Measurements from ENCODE around the gene GAP43.

The GAP43 gene
- total RNA-seq = 0 to 0.09 (median 0) reads per million in 3 donors

DNA sequence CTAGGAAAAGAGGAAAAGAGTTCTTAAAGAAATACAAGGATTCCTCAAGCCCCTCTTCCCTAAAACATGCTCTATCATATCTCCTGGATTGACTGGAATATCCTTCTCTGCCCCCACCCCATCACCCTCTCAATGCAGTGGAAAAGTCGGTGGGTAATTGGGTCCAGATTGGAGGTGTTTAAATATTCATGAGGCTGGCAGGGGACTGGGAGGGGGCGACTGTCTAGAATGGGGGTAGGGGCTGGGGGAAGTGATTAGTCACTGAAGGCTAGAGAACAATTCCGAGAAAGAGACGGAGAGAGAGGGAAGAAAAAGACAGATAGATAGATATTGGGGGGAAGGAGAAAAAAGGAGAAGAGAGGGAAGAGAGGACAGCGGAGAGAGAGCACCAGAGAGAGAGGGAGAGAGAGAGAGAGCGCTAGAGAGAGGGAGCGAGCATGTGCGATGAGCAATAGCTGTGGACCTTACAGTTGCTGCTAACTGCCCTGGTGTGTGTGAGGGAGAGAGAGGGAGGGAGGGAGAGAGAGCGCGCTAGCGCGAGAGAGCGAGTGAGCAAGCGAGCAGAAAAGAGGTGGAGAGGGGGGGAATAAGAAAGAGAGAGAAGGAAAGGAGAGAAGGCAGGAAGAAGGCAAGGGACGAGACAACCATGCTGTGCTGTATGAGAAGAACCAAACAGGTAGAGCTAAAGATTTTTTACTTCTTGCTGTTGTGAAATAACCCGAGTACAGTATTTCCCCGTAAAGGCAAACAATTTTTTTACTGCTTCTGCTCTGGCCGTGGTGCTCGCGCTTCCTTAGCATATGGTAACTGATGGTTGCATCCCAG is at the start of gene GAP43:
GAP43 (plus strand) TSS at position 467 of the 825 bp plus-strand sequence; CDS start at position 647, 180 bp downstream.
- no peak within 1 kb of the TSS for H3K27ac ChIP-seq (ENCODE audit: insufficient read depth, low read length, poor library complexity, severe bottlenecking)
- DNase-seq = no peak
- no peaks in the 10 kb centered on the region for H3K4me1 ChIP-seq (ENCODE audit: control insufficient read depth, insufficient read depth, low read length, poor library complexity, severe bottlenecking)
- peaks cover 4% of the 10 kb centered on the region for H3K27me3 ChIP-seq (replicated peaks; ENCODE audit: control insufficient read depth, insufficient read depth, low read length, poor library complexity, severe bottlenecking)
- no peaks in the 10 kb centered on the region for H3K36me3 ChIP-seq (ENCODE audit: control insufficient read depth, insufficient read depth, low read length)
- peak within 1 kb of the TSS; percentile 2 for H3K4me3 ChIP-seq (ENCODE audit: insufficient read depth, low read depth, low read length, poor library complexity, severe bottlenecking)
- H3K9me3 ChIP-seq (ENCODE audit: control insufficient read depth, low read length) = no peaks in the 10 kb centered on the region

- H3K4me3 ChIP-seq (ENCODE audit: insufficient read depth, low read depth, low read length, poor library complexity, severe bottlenecking) = no peak overlapping the region
Observed at GRCh38 chr3:115576325-115576875, 46.9 kb upstream of the GAP43 start.

GRCh38 chr3:115577000-115577399 is 46.3 kb upstream of the GAP43 start:
- H3K27ac ChIP-seq (ENCODE audit: insufficient read depth, low read length, poor library complexity, severe bottlenecking) = no peak overlapping the region
- H3K4me3 ChIP-seq (ENCODE audit: insufficient read depth, low read depth, low read length, poor library complexity, severe bottlenecking) = no peak overlapping the region
- no peaks in the 10 kb centered on the region for H3K4me1 ChIP-seq (ENCODE audit: control insufficient read depth, insufficient read depth, low read length, poor library complexity, severe bottlenecking)
- H3K27me3 ChIP-seq (replicated peaks; ENCODE audit: control insufficient read depth, insufficient read depth, low read length, poor library complexity, severe bottlenecking) = no peaks in the 10 kb centered on the region
- H3K9me3 ChIP-seq (ENCODE audit: control insufficient read depth, low read length) = no peaks in the 10 kb centered on the region
- DNase-seq = no peak
- no peaks in the 10 kb centered on the region for H3K36me3 ChIP-seq (ENCODE audit: control insufficient read depth, insufficient read depth, low read length)

More at GRCh38 chr3:115576325-115576875, 46.9 kb upstream of the GAP43 start:
- Histone ChIP-seq H3K27ac (ENCODE audit: insufficient read depth, low read length, poor library complexity, severe bottlenecking) (no peak overlapping the region), H3K27me3 (replicated peaks; ENCODE audit: control insufficient read depth, insufficient read depth, low read length, poor library complexity, severe bottlenecking) (no peaks in the 10 kb centered on the region), H3K9me3 (ENCODE audit: control insufficient read depth, low read length) (no peaks in the 10 kb centered on the region), H3K36me3 (ENCODE audit: control insufficient read depth, insufficient read depth, low read length) (no peaks in the 10 kb centered on the region), H3K4me1 (ENCODE audit: control insufficient read depth, insufficient read depth, low read length, poor library complexity, severe bottlenecking) (no peaks in the 10 kb centered on the region)
- DNase-seq = no peak

DNA sequence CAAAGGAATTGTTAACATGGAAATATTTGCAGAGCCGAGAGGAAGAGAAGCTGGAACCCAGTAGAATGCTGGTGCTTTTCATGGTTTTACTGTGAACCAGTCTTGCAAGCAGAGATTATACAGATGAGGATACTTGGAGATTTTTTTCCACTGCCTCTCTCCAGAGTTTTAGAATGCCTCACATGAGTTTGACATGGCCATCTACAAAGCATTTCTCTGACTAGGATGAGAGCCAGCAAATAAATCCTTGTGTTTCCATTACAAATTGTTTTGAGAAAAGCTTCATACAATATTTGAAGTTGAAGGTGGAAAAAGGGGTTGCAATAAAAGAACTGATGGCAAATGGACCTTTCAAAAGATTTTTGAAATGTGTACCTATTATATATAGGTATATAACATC is 45.0 kb upstream of the GAP43 start:
- no peaks in the 10 kb centered on the region for H3K9me3 ChIP-seq (ENCODE audit: control insufficient read depth, low read length)
- DNase-seq = no peak
- no peak overlapping the region for H3K27ac ChIP-seq (ENCODE audit: insufficient read depth, low read length, poor library complexity, severe bottlenecking)
- no peak overlapping the region for H3K4me3 ChIP-seq (ENCODE audit: insufficient read depth, low read depth, low read length, poor library complexity, severe bottlenecking)
- H3K4me1 ChIP-seq (ENCODE audit: control insufficient read depth, insufficient read depth, low read length, poor library complexity, severe bottlenecking) = no peaks in the 10 kb centered on the region
- no peaks in the 10 kb centered on the region for H3K27me3 ChIP-seq (replicated peaks; ENCODE audit: control insufficient read depth, insufficient read depth, low read length, poor library complexity, severe bottlenecking)
- no peaks in the 10 kb centered on the region for H3K36me3 ChIP-seq (ENCODE audit: control insufficient read depth, insufficient read depth, low read length)

- Histone ChIP-seq H3K27ac (ENCODE audit: insufficient read depth, low read length, poor library complexity, severe bottlenecking) (no peak overlapping the region), H3K36me3 (ENCODE audit: control insufficient read depth, insufficient read depth, low read length) (no peaks in the 10 kb centered on the region), H3K4me3 (ENCODE audit: insufficient read depth, low read depth, low read length, poor library complexity, severe bottlenecking) (no peak overlapping the region), H3K9me3 (ENCODE audit: control insufficient read depth, low read length) (no peaks in the 10 kb centered on the region), H3K27me3 (replicated peaks; ENCODE audit: control insufficient read depth, insufficient read depth, low read length, poor library complexity, severe bottlenecking) (no peaks in the 10 kb centered on the region), H3K4me1 (ENCODE audit: control insufficient read depth, insufficient read depth, low read length, poor library complexity, severe bottlenecking) (no peaks in the 10 kb centered on the region)
- no peak for DNase-seq
Observed at GRCh38 chr3:115580566-115580965, 42.7 kb upstream of the GAP43 start.

DNA sequence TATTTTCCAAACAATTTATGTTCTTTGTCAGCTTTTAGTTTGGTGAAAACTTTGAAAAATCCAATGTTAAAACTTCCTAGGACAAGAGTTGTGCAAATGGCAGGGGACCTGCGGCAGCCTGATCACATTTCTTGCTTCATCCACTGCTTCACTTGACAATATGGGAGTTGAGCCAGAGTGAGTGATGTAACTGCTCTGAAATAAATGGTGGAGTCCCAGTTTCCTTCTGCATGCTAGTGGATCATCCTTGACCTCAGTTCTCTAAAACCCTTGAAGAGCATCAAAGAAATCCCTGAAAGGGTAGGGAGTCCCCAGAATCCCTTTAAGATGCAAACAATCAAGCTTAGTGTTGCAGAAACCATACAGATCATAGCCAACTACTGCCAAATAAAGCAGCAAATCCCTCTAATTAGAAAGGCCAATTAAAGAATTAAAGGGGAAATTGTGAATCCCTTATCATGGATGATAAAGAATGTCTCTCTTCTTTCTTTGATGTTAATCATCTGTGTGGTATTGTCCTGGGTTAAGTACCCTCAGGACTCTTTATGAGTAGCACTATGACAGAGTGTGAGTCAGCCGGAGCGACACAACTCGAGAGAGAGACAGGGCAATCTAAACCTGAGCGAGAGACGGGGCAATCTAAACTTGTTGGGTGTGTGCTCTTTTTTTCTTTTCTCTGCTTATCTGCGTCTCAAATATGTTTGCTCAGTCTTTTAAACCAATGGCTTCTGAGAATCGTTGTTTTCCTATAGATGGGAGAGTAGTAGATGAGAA is 41.8 kb upstream of the GAP43 start:
- Histone ChIP-seq H3K9me3 (ENCODE audit: control insufficient read depth, low read length) (no peaks in the 10 kb centered on the region), H3K27me3 (replicated peaks; ENCODE audit: control insufficient read depth, insufficient read depth, low read length, poor library complexity, severe bottlenecking) (no peaks in the 10 kb centered on the region), H3K27ac (ENCODE audit: insufficient read depth, low read length, poor library complexity, severe bottlenecking) (no peak overlapping the region), H3K4me1 (ENCODE audit: control insufficient read depth, insufficient read depth, low read length, poor library complexity, severe bottlenecking) (no peaks in the 10 kb centered on the region), H3K36me3 (ENCODE audit: control insufficient read depth, insufficient read depth, low read length) (no peaks in the 10 kb centered on the region), H3K4me3 (ENCODE audit: insufficient read depth, low read depth, low read length, poor library complexity, severe bottlenecking) (no peak overlapping the region)
- DNase-seq = no peak

DNA sequence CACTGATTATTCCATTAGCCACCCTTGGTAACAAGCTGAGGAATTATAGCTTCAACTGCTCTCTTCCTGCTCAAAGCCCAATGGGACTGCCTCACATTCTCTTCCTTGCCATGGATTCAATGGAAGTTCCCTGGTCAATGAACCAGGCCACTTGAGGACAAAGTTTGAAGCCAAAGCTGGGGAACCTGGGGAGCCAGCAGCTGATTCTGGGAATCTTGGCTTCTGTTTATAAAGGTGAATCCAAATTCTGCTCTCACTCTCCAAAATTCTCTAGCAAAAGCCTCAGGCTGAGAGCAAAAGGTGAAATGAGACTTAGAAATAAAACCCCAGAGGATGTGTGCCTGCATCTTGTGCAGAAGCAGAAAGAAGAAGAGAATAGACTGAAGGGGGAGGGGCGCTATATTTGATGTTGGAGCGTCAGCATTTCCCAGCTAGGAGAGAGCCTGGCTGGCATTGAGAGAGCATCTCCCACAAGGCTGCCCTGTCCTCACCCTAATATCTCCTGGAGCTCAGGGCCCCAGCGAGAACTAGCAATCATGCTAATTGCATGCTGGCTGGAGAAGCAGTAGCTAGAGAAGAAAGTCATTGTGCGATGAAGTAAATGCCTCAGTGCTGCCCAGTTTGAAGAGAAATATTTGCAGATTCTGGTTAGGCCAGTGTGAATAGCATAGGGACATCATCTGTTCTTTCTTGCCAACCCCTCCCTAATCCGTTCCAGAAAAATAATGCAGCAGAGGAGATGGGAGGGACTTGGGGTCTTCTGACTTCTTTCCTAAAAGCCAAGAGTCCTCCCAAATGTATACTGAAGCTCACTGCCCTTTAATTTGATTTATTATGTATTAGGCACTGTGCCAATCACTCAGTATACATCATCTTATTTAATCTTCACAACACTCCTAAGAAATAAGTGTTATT is 34.9 kb upstream of the GAP43 start:
- Histone ChIP-seq H3K4me1 (ENCODE audit: control insufficient read depth, insufficient read depth, low read length, poor library complexity, severe bottlenecking) (no peaks in the 10 kb centered on the region), H3K27ac (ENCODE audit: insufficient read depth, low read length, poor library complexity, severe bottlenecking) (no peak overlapping the region), H3K36me3 (ENCODE audit: control insufficient read depth, insufficient read depth, low read length) (no peaks in the 10 kb centered on the region), H3K9me3 (ENCODE audit: control insufficient read depth, low read length) (no peaks in the 10 kb centered on the region), H3K4me3 (ENCODE audit: insufficient read depth, low read depth, low read length, poor library complexity, severe bottlenecking) (no peak overlapping the region), H3K27me3 (replicated peaks; ENCODE audit: control insufficient read depth, insufficient read depth, low read length, poor library complexity, severe bottlenecking) (no peaks in the 10 kb centered on the region)
- no peak for DNase-seq

- Histone ChIP-seq H3K27ac (ENCODE audit: insufficient read depth, low read length, poor library complexity, severe bottlenecking) (no peak overlapping the region), H3K4me1 (ENCODE audit: control insufficient read depth, insufficient read depth, low read length, poor library complexity, severe bottlenecking) (no peaks in the 10 kb centered on the region), H3K9me3 (ENCODE audit: control insufficient read depth, low read length) (no peaks in the 10 kb centered on the region), H3K4me3 (ENCODE audit: insufficient read depth, low read depth, low read length, poor library complexity, severe bottlenecking) (no peak overlapping the region), H3K36me3 (ENCODE audit: control insufficient read depth, insufficient read depth, low read length) (no peaks in the 10 kb centered on the region), H3K27me3 (replicated peaks; ENCODE audit: control insufficient read depth, insufficient read depth, low read length, poor library complexity, severe bottlenecking) (no peaks in the 10 kb centered on the region)
- DNase-seq = no peak
Observed at GRCh38 chr3:115590873-115591272, 32.4 kb upstream of the GAP43 start.

GRCh38 chr3:115595611-115596275 is 27.6 kb upstream of the GAP43 start:
- Histone ChIP-seq H3K4me3 (ENCODE audit: insufficient read depth, low read depth, low read length, poor library complexity, severe bottlenecking) (no peak overlapping the region), H3K27me3 (replicated peaks; ENCODE audit: control insufficient read depth, insufficient read depth, low read length, poor library complexity, severe bottlenecking) (no peaks in the 10 kb centered on the region), H3K4me1 (ENCODE audit: control insufficient read depth, insufficient read depth, low read length, poor library complexity, severe bottlenecking) (no peaks in the 10 kb centered on the region), H3K9me3 (ENCODE audit: control insufficient read depth, low read length) (no peaks in the 10 kb centered on the region), H3K36me3 (ENCODE audit: control insufficient read depth, insufficient read depth, low read length) (no peaks in the 10 kb centered on the region), H3K27ac (ENCODE audit: insufficient read depth, low read length, poor library complexity, severe bottlenecking) (no peak overlapping the region)
- no peak for DNase-seq

All from effector memory CD4-positive, alpha-beta T cell (primary cell).